H9 (cell line): ENCODE results near the gene PHF10. TPM values are rescaled to one million over a fixed set of nuclear protein-coding genes. Genes with fewer than 3 reads are reported as not detected.

Experiments used
- DNase-seq: peaks from one replicate; pipeline ENCODE4 v3.0.0-alpha.2; 2017
- H2AFZ ChIP-seq: one replicate; pipeline ENCODE4 v1.6.1; 2013; ENCODE audit warnings: mild to moderate bottlenecking, low read length, control low read depth, moderate library complexity
- H2AK5ac ChIP-seq: 2 replicates; pipeline ENCODE4 v1.6.1; 2013; ENCODE audit warnings: low read length, control low read depth, mixed read lengths; ENCODE audit not compliant: insufficient read length
- H2BK120ac ChIP-seq: one replicate; pipeline ENCODE4 v1.6.1; 2013; ENCODE audit warnings: low read depth, mild to moderate bottlenecking, low read length, control low read depth, inconsistent platforms; ENCODE audit not compliant: poor library complexity, severe bottlenecking
- H2BK12ac ChIP-seq: 2 replicates; pipeline ENCODE4 v1.6.1; 2013; ENCODE audit warnings: low read length, control low read depth, mixed read lengths, low read depth; ENCODE audit not compliant: insufficient read length
- H2BK15ac ChIP-seq: 2 replicates; pipeline ENCODE4 v1.6.1; 2013; ENCODE audit warnings: low read depth, low read length, control low read depth
- H2BK20ac ChIP-seq: one replicate; pipeline ENCODE4 v1.6.1; 2013; ENCODE audit warnings: low read depth, mild to moderate bottlenecking, low read length, control low read depth, inconsistent platforms; ENCODE audit not compliant: poor library complexity, severe bottlenecking
- H2BK5ac ChIP-seq: 2 replicates; pipeline ENCODE4 v1.6.1; 2013; ENCODE audit warnings: low read length, control low read depth, mixed read lengths; ENCODE audit not compliant: insufficient read length
- H3K14ac ChIP-seq: 2 replicates; pipeline ENCODE4 v1.6.1; 2013; ENCODE audit warnings: low read length, control low read depth; ENCODE audit not compliant: insufficient read depth
- H3K18ac ChIP-seq: 2 replicates; pipeline ENCODE4 v1.6.1; 2013; ENCODE audit warnings: low read depth, mild to moderate bottlenecking, mixed read lengths, low read length, control low read depth; ENCODE audit not compliant: insufficient read length
- H3K23ac ChIP-seq: 2 replicates; pipeline ENCODE4 v1.6.1; 2013; ENCODE audit warnings: low read length, control low read depth, mixed read lengths, low read depth; ENCODE audit not compliant: insufficient read length
- H3K23me2 ChIP-seq: 2 replicates; pipeline ENCODE4 v1.6.1; 2013; ENCODE audit warnings: low read depth, mild to moderate bottlenecking, mixed read lengths, low read length, control low read depth; ENCODE audit not compliant: insufficient read length, poor library complexity, severe bottlenecking
- H3K27ac ChIP-seq: 2 replicates; pipeline ENCODE4 v1.5.1; 2013; ENCODE audit warnings: low read length, control low read depth, mixed read lengths, low read depth; ENCODE audit not compliant: insufficient read length
- H3K27me3 ChIP-seq: 2 replicates; pipeline ENCODE4 v1.6.1; 2013; ENCODE audit warnings: low read length, control low read depth, inconsistent platforms; ENCODE audit not compliant: insufficient read depth
- H3K4ac ChIP-seq: 2 replicates; pipeline ENCODE4 v1.6.1; 2013; ENCODE audit warnings: low read depth, mild to moderate bottlenecking, control low read depth, inconsistent platforms, low read length, moderate library complexity
- H3K4me1 ChIP-seq: 2 replicates; pipeline ENCODE4 v1.6.1; 2013; ENCODE audit warnings: low read length, control low read depth, inconsistent platforms; ENCODE audit not compliant: insufficient read depth
- H3K4me2 ChIP-seq: 2 replicates; pipeline ENCODE4 v1.6.1; 2013; ENCODE audit warnings: low read length, control low read depth, mixed read lengths; ENCODE audit not compliant: insufficient read length, insufficient read depth
- H3K56ac ChIP-seq: 2 replicates; pipeline ENCODE4 v1.6.1; 2013; ENCODE audit warnings: low read depth, mild to moderate bottlenecking, mixed read lengths, low read length, control low read depth; ENCODE audit not compliant: insufficient read length
- H3K79me1 ChIP-seq: 2 replicates; pipeline ENCODE4 v1.6.1; 2013; ENCODE audit warnings: low read depth, mild to moderate bottlenecking, moderate library complexity, low read length, control low read depth, inconsistent platforms; ENCODE audit not compliant: insufficient read depth, poor library complexity, severe bottlenecking
- H3K79me2 ChIP-seq: 2 replicates; pipeline ENCODE4 v1.6.1; 2013; ENCODE audit warnings: low read length, control low read depth, inconsistent platforms; ENCODE audit not compliant: insufficient read depth
- H3K9ac ChIP-seq: 2 replicates; pipeline ENCODE4 v1.6.1; 2013; ENCODE audit warnings: low read length, control low read depth, mixed read lengths; ENCODE audit not compliant: insufficient read length; ENCODE audit errors: extremely low read depth
- H3K9me3 ChIP-seq: one replicate; pipeline ENCODE4 v1.6.1; 2013; ENCODE audit warnings: low read depth, low read length, inconsistent platforms; ENCODE audit not compliant: control insufficient read depth
- H3T11ph ChIP-seq: one replicate; pipeline ENCODE4 v1.6.1; 2013; ENCODE audit warnings: mild to moderate bottlenecking, low read length, control low read depth, inconsistent platforms
- H4K20me1 ChIP-seq: one replicate; pipeline ENCODE4 v1.6.1; 2013; ENCODE audit not compliant: control insufficient read depth, insufficient read length, insufficient read depth
- H4K5ac ChIP-seq: 2 replicates; pipeline ENCODE4 v1.6.1; 2013; ENCODE audit warnings: low read depth, mild to moderate bottlenecking, mixed read lengths, low read length, control low read depth; ENCODE audit not compliant: insufficient read length
- H4K8ac ChIP-seq: replicated peaks from 2 replicates; pipeline ENCODE4 v1.6.1; 2013; ENCODE audit warnings: low read length, control low read depth, mixed read lengths, low read depth; ENCODE audit not compliant: insufficient read length
- H4K91ac ChIP-seq: 2 replicates; pipeline ENCODE4 v1.6.1; 2013; ENCODE audit warnings: low read depth, mild to moderate bottlenecking, moderate library complexity, mixed read lengths, low read length, control low read depth; ENCODE audit not compliant: insufficient read length
- H3K27ac Mint-ChIP-seq, 3 experiments: 2 replicates in 2 of 3; 3 replicates in 1 of 3; pipeline ENCODE4 v1.8.0; 2020 to 2021; ENCODE audit warnings: mixed read lengths in 3 of 3, mild to moderate bottlenecking in 1 of 3, moderate library complexity in 1 of 3
- H3K27me3 Mint-ChIP-seq: 2 replicates; pipeline ENCODE4 v1.8.0; 2021; ENCODE audit warnings: low read depth, mild to moderate bottlenecking, moderate library complexity, mixed read lengths
- H3K36me3 Mint-ChIP-seq, 3 experiments: 2 replicates in 2 of 3; 3 replicates in 1 of 3; pipeline ENCODE4 v1.8.0; 2020 to 2021; ENCODE audit warnings: low read depth in 3 of 3, mixed read lengths in 3 of 3; ENCODE audit not compliant: insufficient read depth in 1 of 3
- H3K4me1 Mint-ChIP-seq, 2 experiments: 2 replicates each; pipeline ENCODE4 v1.8.0; 2020; ENCODE audit warnings: mixed read lengths in 2 of 2
- H3K4me3 Mint-ChIP-seq, 2 experiments: 2 replicates in 1 of 2; 3 replicates in 1 of 2; pipeline ENCODE4 v1.8.0; 2020 to 2021; ENCODE audit warnings: mild to moderate bottlenecking in 2 of 2, mixed read lengths in 2 of 2, moderate library complexity in 1 of 2
- H3K9me3 Mint-ChIP-seq, 2 experiments: 2 replicates in 1 of 2; 3 replicates in 1 of 2; pipeline ENCODE4 v1.8.0; 2020; ENCODE audit warnings: mild to moderate bottlenecking in 2 of 2, mixed read lengths in 2 of 2, moderate library complexity in 1 of 2
- WGBS: extraction: QIAGEN DNeasy Blood & Tissue Kit; methylation state at CpG from one replicate; pipeline ENCODE4 v1.1.7; 2013; ENCODE audit warnings: missing lambda C conversion rate, low lambda C conversion rate, mixed read lengths; ENCODE audit not compliant: insufficient read length; ENCODE audit errors: extremely low coverage; 5-methylcytosine and 5-hydroxymethylcytosine counted together
- total RNA-seq: library from RNA; stranded (reverse); gene quantifications from 2 replicates; pipeline ENCODE4 v1.2.1, GENCODE V29; 2021
- TF ChIP-seq, protein P1 (sequence below): fragments of 200-600 bp; sonication (generic); conservative IDR thresholded peaks from 3 replicates; pipeline ENCODE4 v1.8.0; 2021; ENCODE audit warnings: antibody characterized with exemption, mild to moderate bottlenecking

Gene PHF10
- total RNA-seq, 1 experiment from 2014 or later = 59.0 TPM

DNA sequence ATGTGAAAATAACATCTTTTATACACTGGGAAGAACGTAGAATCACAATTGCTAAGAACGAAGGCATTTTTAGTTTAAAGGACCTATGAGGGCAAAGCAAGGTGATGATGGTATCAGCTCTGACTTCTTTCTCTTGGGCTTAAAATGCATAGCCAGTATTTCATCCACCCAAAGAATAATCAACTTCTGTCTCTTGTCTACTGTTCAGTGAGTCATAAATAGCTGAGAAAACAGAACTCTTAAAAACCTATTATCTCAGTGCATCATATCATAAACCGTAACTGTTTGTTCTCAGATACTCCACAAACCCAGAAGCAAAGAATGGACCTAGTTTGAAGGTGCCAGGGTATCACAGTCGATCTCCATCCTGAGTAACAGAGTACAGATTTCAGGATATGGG, 5.2 kb downstream of the PHF10 start:
- H2BK20ac ChIP-seq = no peak overlapping the region
- Mint-ChIP-seq H3K27ac (no peak overlapping the region), H3K9me3 (no peaks in the 10 kb centered on the region), H3K27me3 (peaks cover 2% of the 10 kb centered on the region; the same call in 1 of the 2 replicates), H3K36me3 (peaks cover 6 to 48% (median 42%) of the 10 kb centered on the region in 3 experiments; a peak in 6 of 7 replicates), H3K4me3 (no peak overlapping the region), H3K4me1 (peaks cover 11 to 14% of the 10 kb centered on the region in 2 experiments)
- H2AFZ ChIP-seq = no peak overlapping the region
- H3K27ac ChIP-seq = no peak overlapping the region
- no peak for DNase-seq
- no peak overlapping the region for H2BK15ac ChIP-seq
- no peaks in the 10 kb centered on the region for H3K27me3 ChIP-seq
- H4K5ac ChIP-seq = no peak overlapping the region
- peaks cover 4% of the 10 kb centered on the region; the same call in 1 of the 2 replicates for H3K79me2 ChIP-seq
- no peaks in the 10 kb centered on the region for H3K9me3 ChIP-seq
- no peak overlapping the region for H3K9ac ChIP-seq
- no peak overlapping the region for H2BK12ac ChIP-seq
- H3K14ac ChIP-seq = no peak overlapping the region
- H3K56ac ChIP-seq = no peak overlapping the region
- no peak overlapping the region for H4K8ac ChIP-seq
- H3K18ac ChIP-seq = no peak overlapping the region
- no peak overlapping the region for H3K4ac ChIP-seq
- H3K4me1 ChIP-seq = no peaks in the 10 kb centered on the region
- H2BK120ac ChIP-seq = no peak overlapping the region
- TF ChIP-seq, protein P1, sequence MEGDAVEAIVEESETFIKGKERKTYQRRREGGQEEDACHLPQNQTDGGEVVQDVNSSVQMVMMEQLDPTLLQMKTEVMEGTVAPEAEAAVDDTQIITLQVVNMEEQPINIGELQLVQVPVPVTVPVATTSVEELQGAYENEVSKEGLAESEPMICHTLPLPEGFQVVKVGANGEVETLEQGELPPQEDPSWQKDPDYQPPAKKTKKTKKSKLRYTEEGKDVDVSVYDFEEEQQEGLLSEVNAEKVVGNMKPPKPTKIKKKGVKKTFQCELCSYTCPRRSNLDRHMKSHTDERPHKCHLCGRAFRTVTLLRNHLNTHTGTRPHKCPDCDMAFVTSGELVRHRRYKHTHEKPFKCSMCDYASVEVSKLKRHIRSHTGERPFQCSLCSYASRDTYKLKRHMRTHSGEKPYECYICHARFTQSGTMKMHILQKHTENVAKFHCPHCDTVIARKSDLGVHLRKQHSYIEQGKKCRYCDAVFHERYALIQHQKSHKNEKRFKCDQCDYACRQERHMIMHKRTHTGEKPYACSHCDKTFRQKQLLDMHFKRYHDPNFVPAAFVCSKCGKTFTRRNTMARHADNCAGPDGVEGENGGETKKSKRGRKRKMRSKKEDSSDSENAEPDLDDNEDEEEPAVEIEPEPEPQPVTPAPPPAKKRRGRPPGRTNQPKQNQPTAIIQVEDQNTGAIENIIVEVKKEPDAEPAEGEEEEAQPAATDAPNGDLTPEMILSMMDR = no peak
- peaks cover 7% of the 10 kb centered on the region for H3K79me1 ChIP-seq
- H4K20me1 ChIP-seq = no peaks in the 10 kb centered on the region
- no CpG with 5 or more reads among the region's 4 CpGs for WGBS
- no peak overlapping the region for H3T11ph ChIP-seq
- no peak overlapping the region for H3K23ac ChIP-seq
- H3K4me2 ChIP-seq = no peak overlapping the region
- no peak overlapping the region for H2BK5ac ChIP-seq
- H3K23me2 ChIP-seq = peaks cover 10% of the 10 kb centered on the region
- no peak overlapping the region for H2AK5ac ChIP-seq
- H4K91ac ChIP-seq = no peak overlapping the region
